CD8-positive, alpha-beta memory T cell (primary cell): ENCODE data around the gene RGN. TPM values are rescaled to one million over a fixed set of nuclear protein-coding genes. Genes with fewer than 3 reads are reported as not detected.

ENCODE experiments used
- CTCF ChIA-PET: fragments of 350-600 bp; sonication (Branson Sonifier 250); formaldehyde crosslinking; loops from one replicate; lab custom pipeline; 2021; ENCODE audit warnings: antibody characterized with exemption; lab: Charles Lee
- POLR2A ChIA-PET: fragments of 350-600 bp; sonication (Branson Sonifier 250); formaldehyde crosslinking; loops from one replicate; lab custom pipeline; 2021; ENCODE audit warnings: antibody characterized with exemption; lab: Charles Lee
- DNase-seq, 5 donors: peaks; one replicate each; pipeline versions ENCODE4 v3.0.0 to v3.0.0-alpha.2; 2020 to 2022; ENCODE audit warnings: mixed read lengths in 1 of 5
- H3K27ac ChIP-seq: one replicate; pipeline ENCODE4 v1.7.0; 2013; ENCODE audit warnings: low read depth, mild to moderate bottlenecking, low read length, moderate library complexity
- H3K27me3 ChIP-seq: 2 replicates; pipeline ENCODE4 v1.7.0; 2013; ENCODE audit warnings: low read length, mild to moderate bottlenecking; ENCODE audit not compliant: insufficient read depth, poor library complexity, severe bottlenecking
- H3K36me3 ChIP-seq: 2 replicates; pipeline ENCODE4 v1.7.0; 2013; ENCODE audit warnings: mild to moderate bottlenecking, low read length, moderate library complexity; ENCODE audit not compliant: insufficient read depth
- H3K4me1 ChIP-seq: 2 replicates; pipeline ENCODE4 v1.7.0; 2013; ENCODE audit warnings: mild to moderate bottlenecking, low read length, moderate library complexity; ENCODE audit not compliant: insufficient read depth
- H3K4me3 ChIP-seq: 2 replicates; pipeline ENCODE4 v1.7.0; 2013; ENCODE audit warnings: mild to moderate bottlenecking, low read length
- H3K9me3 ChIP-seq: 2 replicates; pipeline ENCODE4 v1.7.0; 2013; ENCODE audit warnings: mild to moderate bottlenecking, low read length
- H3K27ac Mint-ChIP-seq, 8 donors: one replicate each; pipeline ENCODE4 v1.8.0; 2020 to 2021; ENCODE audit warnings: mixed read lengths in 8 of 8, mild to moderate bottlenecking in 6 of 8, inconsistent platforms in 3 of 8, moderate library complexity in 3 of 8
- H3K27me3 Mint-ChIP-seq, 2 donors: one replicate each; pipeline ENCODE4 v1.8.0; 2020 to 2021; ENCODE audit warnings: mixed read lengths in 2 of 2, mild to moderate bottlenecking in 1 of 2, moderate library complexity in 1 of 2
- H3K36me3 Mint-ChIP-seq, 3 donors: one replicate each; pipeline ENCODE4 v1.8.0; 2020 to 2021; ENCODE audit warnings: mixed read lengths in 3 of 3, inconsistent platforms in 1 of 3, mild to moderate bottlenecking in 1 of 3
- H3K4me1 Mint-ChIP-seq, 3 donors: one replicate each; pipeline ENCODE4 v1.8.0; 2020 to 2021; ENCODE audit warnings: mixed read lengths in 3 of 3, inconsistent platforms in 1 of 3, mild to moderate bottlenecking in 1 of 3
- H3K4me3 Mint-ChIP-seq, 7 donors: one replicate each; pipeline ENCODE4 v1.8.0; 2020 to 2021; ENCODE audit warnings: mixed read lengths in 7 of 7, mild to moderate bottlenecking in 6 of 7, moderate library complexity in 4 of 7, inconsistent platforms in 2 of 7
- H3K9me3 Mint-ChIP-seq, 5 donors: one replicate each; pipeline ENCODE4 v1.8.0; 2020 to 2022; ENCODE audit warnings: mixed read lengths in 5 of 5, mild to moderate bottlenecking in 3 of 5, moderate library complexity in 2 of 5, inconsistent platforms in 1 of 5
- polyA plus RNA-seq: library from polyadenylated mRNA; unstranded; fragments of 300-500 nt; fragmentation: Illumina TruSeq; gene quantifications from one replicate; pipeline ENCODE4 v1.2.3, GENCODE V29; 2021
- total RNA-seq, 2 experiments: library from RNA; stranded (reverse); gene quantifications; one replicate each; pipeline ENCODE4 v1.2.3, GENCODE V29; 2021

The RGN gene
- total RNA-seq (not detected), polyA plus RNA-seq (not detected)

- Histone ChIP-seq H3K4me3 (no peak within 1 kb of the TSS), H3K4me1 (no peaks in the 10 kb centered on the region), H3K9me3 (no peaks in the 10 kb centered on the region), H3K27ac (no peak within 1 kb of the TSS), H3K27me3 (no peaks in the 10 kb centered on the region), H3K36me3 (no peaks in the 10 kb centered on the region)
- Mint-ChIP-seq H3K36me3 (no peaks in the 10 kb centered on the region), H3K27ac (no peak within 1 kb of the TSS), H3K9me3 (no peaks in the 10 kb centered on the region), H3K4me1 (no peaks in the 10 kb centered on the region), H3K4me3 (no peak within 1 kb of the TSS), H3K27me3 (peaks cover 0 to 1% of the 10 kb centered on the region in 2 donors)
- POLR2A ChIA-PET, result no interaction called here
- no peak for DNase-seq
- CTCF ChIA-PET, result no interaction called here
Measured at GRCh38 chrX:47078129-47079043, at the start of gene RGN. Gene RGN (plus strand): TSS chrX:47078443. CDS start chrX:47081145, 2,702 bp downstream.

- Histone ChIP-seq H3K27me3 (no peaks in the 10 kb centered on the region), H3K4me3 (no peak overlapping the region), H3K9me3 (no peaks in the 10 kb centered on the region), H3K27ac (no peak overlapping the region), H3K36me3 (no peaks in the 10 kb centered on the region), H3K4me1 (no peaks in the 10 kb centered on the region)
- ChIA-PET CTCF (no interaction called here), POLR2A (no interaction called here)
- H3K27me3 Mint-ChIP-seq, result peaks cover 0 to 2% of the 10 kb centered on the region in 2 donors
- peak in 2 of 5 donors; percentile 4 to 23 for DNase-seq
- no peaks in the 10 kb centered on the region for H3K9me3 Mint-ChIP-seq
- H3K4me1 Mint-ChIP-seq, result no peaks in the 10 kb centered on the region
- no peaks in the 10 kb centered on the region for H3K36me3 Mint-ChIP-seq
- no peak overlapping the region for H3K27ac Mint-ChIP-seq
- no peak overlapping the region for H3K4me3 Mint-ChIP-seq
Measured at GRCh38 chrX:47030339-47030738, 47.9 kb upstream of the RGN start.

GRCh38 chrX:47047989-47048388 lies 30.3 kb upstream of the RGN start:
- Histone ChIP-seq H3K4me1 (no peaks in the 10 kb centered on the region), H3K27ac (no peak overlapping the region), H3K4me3 (no peak overlapping the region), H3K9me3 (no peaks in the 10 kb centered on the region), H3K27me3 (no peaks in the 10 kb centered on the region), H3K36me3 (no peaks in the 10 kb centered on the region)
- ChIA-PET CTCF (no interaction called here), POLR2A (no interaction called here)
- peaks cover 0 to 8% (median 0%) of the 10 kb centered on the region in 3 donors for H3K36me3 Mint-ChIP-seq
- peaks cover 8 to 16% (median 13%) of the 10 kb centered on the region in 5 donors for H3K9me3 Mint-ChIP-seq
- H3K4me3 Mint-ChIP-seq, result no peak overlapping the region
- H3K4me1 Mint-ChIP-seq, result no peaks in the 10 kb centered on the region
- no peak for DNase-seq
- peaks cover 3 to 4% of the 10 kb centered on the region in 2 donors for H3K27me3 Mint-ChIP-seq
- H3K27ac Mint-ChIP-seq, result no peak overlapping the region

- POLR2A ChIA-PET, result interaction anchor here (0.6 kb wide), 1 partner anchor 258 kb away, joined by 6 read pairs; no protein-coding TSS in a partner anchor
Measured at GRCh38 chrX:47059142-47059874, 18.9 kb upstream of the RGN start.

GRCh38 chrX:47060708-47061107 lies 17.5 kb upstream of the RGN start:
- no peak overlapping the region for H3K27ac Mint-ChIP-seq
- no peaks in the 10 kb centered on the region for H3K4me1 Mint-ChIP-seq
- H3K4me3 Mint-ChIP-seq, result no peak overlapping the region
- DNase-seq, result no peak
- H3K36me3 ChIP-seq, result no peaks in the 10 kb centered on the region
- H3K9me3 ChIP-seq, result no peaks in the 10 kb centered on the region
- no peak overlapping the region for H3K4me3 ChIP-seq
- ChIA-PET CTCF (no interaction called here), POLR2A (no interaction called here)
- no peaks in the 10 kb centered on the region for H3K9me3 Mint-ChIP-seq
- no peaks in the 10 kb centered on the region for H3K4me1 ChIP-seq
- peaks cover 3 to 20% of the 10 kb centered on the region in 2 donors for H3K27me3 Mint-ChIP-seq
- H3K27ac ChIP-seq, result no peak overlapping the region
- no peaks in the 10 kb centered on the region for H3K36me3 Mint-ChIP-seq
- no peaks in the 10 kb centered on the region for H3K27me3 ChIP-seq

More at GRCh38 chrX:47059142-47059874, 18.9 kb upstream of the RGN start:
- Histone ChIP-seq H3K27ac (no peak overlapping the region), H3K9me3 (no peaks in the 10 kb centered on the region), H3K4me1 (no peaks in the 10 kb centered on the region), H3K36me3 (no peaks in the 10 kb centered on the region), H3K27me3 (no peaks in the 10 kb centered on the region), H3K4me3 (no peak overlapping the region)
- H3K27ac Mint-ChIP-seq, result no peak overlapping the region
- CTCF ChIA-PET, result no interaction called here
- H3K36me3 Mint-ChIP-seq, result no peaks in the 10 kb centered on the region
- no peak overlapping the region for H3K4me3 Mint-ChIP-seq
- H3K27me3 Mint-ChIP-seq, result peaks cover 3 to 16% of the 10 kb centered on the region in 2 donors
- H3K4me1 Mint-ChIP-seq, result no peaks in the 10 kb centered on the region
- no peak for DNase-seq
- H3K9me3 Mint-ChIP-seq, result no peaks in the 10 kb centered on the region

GRCh38 chrX:47061238-47061919 lies 16.9 kb upstream of the RGN start:
- Histone ChIP-seq H3K27me3 (no peaks in the 10 kb centered on the region), H3K4me3 (no peak overlapping the region), H3K4me1 (no peaks in the 10 kb centered on the region), H3K9me3 (no peaks in the 10 kb centered on the region), H3K36me3 (no peaks in the 10 kb centered on the region), H3K27ac (no peak overlapping the region)
- H3K4me3 Mint-ChIP-seq, result no peak overlapping the region
- POLR2A ChIA-PET, result interaction anchor here (0.6 kb wide), 1 partner anchor 993 kb away, joined by 3 read pairs; no protein-coding TSS in a partner anchor
- CTCF ChIA-PET, result no interaction called here
- H3K4me1 Mint-ChIP-seq, result no peaks in the 10 kb centered on the region
- H3K27me3 Mint-ChIP-seq, result peaks cover 3 to 17% of the 10 kb centered on the region in 2 donors
- no peak for DNase-seq
- no peaks in the 10 kb centered on the region for H3K36me3 Mint-ChIP-seq
- H3K9me3 Mint-ChIP-seq, result no peaks in the 10 kb centered on the region
- no peak overlapping the region for H3K27ac Mint-ChIP-seq

GRCh38 chrX:47063179-47063578 lies 15.1 kb upstream of the RGN start:
- no peaks in the 10 kb centered on the region for H3K9me3 ChIP-seq
- H3K4me1 Mint-ChIP-seq, result no peaks in the 10 kb centered on the region
- no peak for DNase-seq
- H3K4me1 ChIP-seq, result no peaks in the 10 kb centered on the region
- H3K9me3 Mint-ChIP-seq, result no peaks in the 10 kb centered on the region
- H3K27me3 Mint-ChIP-seq, result peaks cover 3 to 18% of the 10 kb centered on the region in 2 donors
- H3K4me3 Mint-ChIP-seq, result no peak overlapping the region
- ChIA-PET CTCF (interaction anchor here (0.6 kb wide), 1 partner anchor 208 kb away, joined by 4 read pairs; no protein-coding TSS in a partner anchor), POLR2A (no interaction called here)
- H3K36me3 Mint-ChIP-seq, result no peaks in the 10 kb centered on the region
- H3K27me3 ChIP-seq, result no peaks in the 10 kb centered on the region
- no peak overlapping the region for H3K27ac Mint-ChIP-seq
- no peak overlapping the region for H3K4me3 ChIP-seq
- H3K36me3 ChIP-seq, result no peaks in the 10 kb centered on the region
- H3K27ac ChIP-seq, result no peak overlapping the region
